ENCODE measurements around the gene PYROXD2. TPM values are rescaled to one million over a fixed set of nuclear protein-coding genes. Genes with fewer than 3 reads are reported as not detected.
"Not testable (repeated sequence)": the region's sequence is repeated elsewhere in the genome, so short reads cannot be mapped to it uniquely, and the experiment has no call there.

PYROXD2 gene
- total RNA-seq, 1 donor from 2014 or later: 5.6 TPM

GRCh38 chr10:98388101-98388655 is 26.8 kb downstream of the PYROXD2 start:
- H3K27me3 ChIP-seq: no peaks in the 10 kb centered on the region

GRCh38 chr10:98384531-98385133 is 30.4 kb downstream of the PYROXD2 start:
- intact Hi-C loops (cut with DNase I): no loop called here
- H3K27me3 ChIP-seq: no peaks in the 10 kb centered on the region
- peaks cover 11 to 23% of the 10 kb centered on the region in 2 donors for H3K36me3 ChIP-seq
- H3K27ac ChIP-seq: no peak overlapping the region
- no peak overlapping the region for H3K4me3 ChIP-seq
- no peaks in the 10 kb centered on the region for H3K4me1 ChIP-seq
- no peak for TF ChIP-seq CTCF (IDR thresholded peaks at IDR 0.05)
- H3K9me3 ChIP-seq: no peaks in the 10 kb centered on the region
- DNase-seq (ENCODE audit: low spot score in 2 of 2): no peak

More at GRCh38 chr10:98388101-98388655, 26.8 kb downstream of the PYROXD2 start:
- no peak for TF ChIP-seq CTCF (IDR thresholded peaks at IDR 0.05)
- DNase-seq (ENCODE audit: low spot score in 2 of 2): no peak
- Histone ChIP-seq H3K4me1 (peaks cover 0 to 9% of the 10 kb centered on the region in 2 donors), H3K27ac (no peak overlapping the region), H3K9me3 (no peaks in the 10 kb centered on the region), H3K36me3 (peaks cover 11 to 15% of the 10 kb centered on the region in 2 donors), H3K4me3 (no peak overlapping the region)
- intact Hi-C loops (cut with DNase I): no loop called here

GRCh38 chr10:98383869-98384268 is 31.1 kb downstream of the PYROXD2 start:
- no peak overlapping the region for H3K27ac ChIP-seq
- peaks cover 11 to 29% of the 10 kb centered on the region in 2 donors for H3K36me3 ChIP-seq
- DNase-seq (ENCODE audit: low spot score in 2 of 2): no peak

GRCh38 chr10:98383134-98383667 is 31.8 kb downstream of the PYROXD2 start:
- H3K27me3 ChIP-seq; intact Hi-C loops (cut with DNase I); DNase-seq (ENCODE audit: low spot score in 2 of 2); H3K9me3 ChIP-seq; H3K4me1 ChIP-seq; H3K27ac ChIP-seq; H3K4me3 ChIP-seq: not testable (repeated sequence)
- peaks cover 11 to 29% of the 10 kb centered on the region in 2 donors for H3K36me3 ChIP-seq

More at GRCh38 chr10:98383869-98384268, 31.1 kb downstream of the PYROXD2 start:
- no peak overlapping the region for H3K4me3 ChIP-seq
- no peaks in the 10 kb centered on the region for H3K9me3 ChIP-seq
- H3K27me3 ChIP-seq: no peaks in the 10 kb centered on the region
- TF ChIP-seq CTCF (IDR thresholded peaks at IDR 0.05): no peak
- no peaks in the 10 kb centered on the region for H3K4me1 ChIP-seq
- intact Hi-C loops (cut with DNase I): no loop called here

GRCh38 chr10:98382691-98383101 is 32.3 kb downstream of the PYROXD2 start:
- intact Hi-C loops (cut with DNase I): no loop called here
- peaks cover 11 to 29% of the 10 kb centered on the region in 2 donors for H3K36me3 ChIP-seq
- H3K4me1 ChIP-seq: no peaks in the 10 kb centered on the region
- no peaks in the 10 kb centered on the region for H3K27me3 ChIP-seq
- no peak for TF ChIP-seq CTCF (IDR thresholded peaks at IDR 0.05)
- no peak overlapping the region for H3K27ac ChIP-seq
- DNase-seq (ENCODE audit: low spot score in 2 of 2): no peak
- H3K4me3 ChIP-seq: no peak overlapping the region
- H3K9me3 ChIP-seq: no peaks in the 10 kb centered on the region

All from ascending aorta (tissue), 2 donors.